Lower lobe of right lung (tissue), 2 donors: ENCODE results near the gene XRCC2. TPM values are rescaled to one million over a fixed set of nuclear protein-coding genes. Genes with fewer than 3 reads are reported as not detected.

ENCODE experiments used
- ATAC-seq, 2 donors: fragments of 200-7000 bp; cut with Tn5 transposase; one replicate each; pipeline ENCODE4 v1.9.1; 2020 to 2022; ENCODE audit warnings: mild to moderate bottlenecking in 2 of 2, moderate library complexity in 2 of 2
- DNase-seq: peaks from one replicate; pipeline ENCODE4 v3.0.0-alpha.2; 2020
- H3K27ac ChIP-seq: fragments of 200-600 bp; one replicate; pipeline ENCODE4 v1.8.0; 2022
- H3K27me3 ChIP-seq: fragments of 200-600 bp; one replicate; pipeline ENCODE4 v1.8.0; 2022; ENCODE audit warnings: low read depth
- H3K36me3 ChIP-seq: fragments of 200-600 bp; one replicate; pipeline ENCODE4 v1.8.0; 2022; ENCODE audit warnings: mild to moderate bottlenecking
- H3K4me1 ChIP-seq: fragments of 200-600 bp; one replicate; pipeline ENCODE4 v1.8.0; 2022
- H3K4me3 ChIP-seq: fragments of 200-600 bp; one replicate; pipeline ENCODE4 v1.8.0; 2022; ENCODE audit warnings: mild to moderate bottlenecking
- H3K9me3 ChIP-seq: fragments of 200-600 bp; one replicate; pipeline ENCODE4 v1.8.0; 2022
- intact Hi-C: fragments of 100-400 bp; cut with DNase I; formaldehyde crosslinking; loops from one replicate; pipeline ENCODE4 v1.11.0; 2022
- total RNA-seq: library from RNA; stranded (reverse); fragmentation: NEBNext Ultra II Directional; extraction: Animal tissue kit (Norgen Biotek cat#: 25700); gene quantifications from one replicate; pipeline ENCODE4 v1.2.1, GENCODE V29; 2021
- TF ChIP-seq, protein P1 (sequence below): fragments of 200-600 bp; IDR thresholded peaks from one replicate; pipeline ENCODE4 v1.8.0; 2022; ENCODE audit warnings: antibody characterized with exemption, mild to moderate bottlenecking
- donor health status: DM: no; HTN: yes; CAD: no; lungs with severe emphysema.

The XRCC2 gene
- total RNA-seq, 1 donor from 2014 or later, result 0.86 TPM

DNA sequence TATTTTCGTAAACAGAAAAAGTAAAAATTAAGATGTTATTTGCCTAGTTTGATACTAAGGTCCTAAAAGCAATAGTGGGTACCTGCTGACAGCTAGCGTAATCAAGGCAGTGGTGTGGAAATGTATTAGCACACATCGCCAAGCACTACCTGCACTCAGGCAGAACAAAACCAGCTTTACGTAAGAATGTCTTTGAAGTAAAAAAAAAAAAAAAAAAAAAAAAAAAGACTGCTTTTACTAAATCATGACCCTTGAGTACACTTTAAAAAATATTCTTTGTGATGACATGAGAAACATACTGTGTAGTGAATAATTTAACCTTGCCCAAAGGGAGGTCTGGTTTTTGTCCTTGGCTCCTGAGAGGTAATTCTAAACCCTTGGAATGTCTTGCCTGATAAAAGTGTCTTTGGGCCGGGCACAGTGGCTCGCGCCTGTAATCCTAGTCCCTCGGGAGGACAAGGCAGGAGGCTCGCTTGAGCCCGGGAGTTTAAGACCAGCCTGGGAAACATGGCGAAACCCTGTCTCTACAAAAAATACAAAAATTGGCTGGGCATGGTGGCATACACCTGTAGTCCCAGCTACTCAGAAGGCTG lies 12.7 kb downstream of the XRCC2 start:
- TF ChIP-seq, protein P1, sequence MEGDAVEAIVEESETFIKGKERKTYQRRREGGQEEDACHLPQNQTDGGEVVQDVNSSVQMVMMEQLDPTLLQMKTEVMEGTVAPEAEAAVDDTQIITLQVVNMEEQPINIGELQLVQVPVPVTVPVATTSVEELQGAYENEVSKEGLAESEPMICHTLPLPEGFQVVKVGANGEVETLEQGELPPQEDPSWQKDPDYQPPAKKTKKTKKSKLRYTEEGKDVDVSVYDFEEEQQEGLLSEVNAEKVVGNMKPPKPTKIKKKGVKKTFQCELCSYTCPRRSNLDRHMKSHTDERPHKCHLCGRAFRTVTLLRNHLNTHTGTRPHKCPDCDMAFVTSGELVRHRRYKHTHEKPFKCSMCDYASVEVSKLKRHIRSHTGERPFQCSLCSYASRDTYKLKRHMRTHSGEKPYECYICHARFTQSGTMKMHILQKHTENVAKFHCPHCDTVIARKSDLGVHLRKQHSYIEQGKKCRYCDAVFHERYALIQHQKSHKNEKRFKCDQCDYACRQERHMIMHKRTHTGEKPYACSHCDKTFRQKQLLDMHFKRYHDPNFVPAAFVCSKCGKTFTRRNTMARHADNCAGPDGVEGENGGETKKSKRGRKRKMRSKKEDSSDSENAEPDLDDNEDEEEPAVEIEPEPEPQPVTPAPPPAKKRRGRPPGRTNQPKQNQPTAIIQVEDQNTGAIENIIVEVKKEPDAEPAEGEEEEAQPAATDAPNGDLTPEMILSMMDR, result no peak
- Histone ChIP-seq H3K4me1 (peaks cover 7% of the 10 kb centered on the region), H3K4me3 (no peak overlapping the region), H3K9me3 (no peaks in the 10 kb centered on the region), H3K27me3 (no peaks in the 10 kb centered on the region), H3K27ac (no peak overlapping the region), H3K36me3 (no peaks in the 10 kb centered on the region)
- ATAC-seq (no peak), DNase-seq (no peak)
- intact Hi-C loops, result no loop called here

DNA sequence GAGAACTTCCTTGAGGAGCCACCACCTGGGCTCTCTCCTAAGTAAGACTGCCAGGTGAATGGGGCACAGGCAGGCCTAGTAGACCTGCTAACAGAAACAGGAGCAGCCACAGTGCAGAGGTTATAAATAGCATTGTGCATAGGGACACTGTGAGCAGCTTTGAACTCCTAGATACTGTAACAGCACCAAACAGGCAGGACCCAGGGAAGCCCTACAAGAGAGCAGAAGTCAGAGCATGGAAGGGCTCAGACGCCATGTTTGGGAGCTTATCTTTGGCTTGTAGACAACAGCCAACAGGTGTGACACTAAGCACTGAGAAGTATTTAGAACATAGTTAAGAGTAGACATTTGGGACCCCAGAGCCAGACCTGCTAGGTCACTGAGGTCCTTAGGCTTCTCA lies 14.5 kb downstream of the XRCC2 start:
- H3K36me3 ChIP-seq, result no peaks in the 10 kb centered on the region
- no peak for ATAC-seq
- intact Hi-C loops, result no loop called here
- TF ChIP-seq, protein P1, result no peak
- H3K4me3 ChIP-seq, result no peak overlapping the region
- H3K27ac ChIP-seq, result no peak overlapping the region
- H3K4me1 ChIP-seq, result peaks cover 7% of the 10 kb centered on the region
- H3K9me3 ChIP-seq, result no peaks in the 10 kb centered on the region
- DNase-seq, result no peak
- H3K27me3 ChIP-seq, result no peaks in the 10 kb centered on the region

DNA sequence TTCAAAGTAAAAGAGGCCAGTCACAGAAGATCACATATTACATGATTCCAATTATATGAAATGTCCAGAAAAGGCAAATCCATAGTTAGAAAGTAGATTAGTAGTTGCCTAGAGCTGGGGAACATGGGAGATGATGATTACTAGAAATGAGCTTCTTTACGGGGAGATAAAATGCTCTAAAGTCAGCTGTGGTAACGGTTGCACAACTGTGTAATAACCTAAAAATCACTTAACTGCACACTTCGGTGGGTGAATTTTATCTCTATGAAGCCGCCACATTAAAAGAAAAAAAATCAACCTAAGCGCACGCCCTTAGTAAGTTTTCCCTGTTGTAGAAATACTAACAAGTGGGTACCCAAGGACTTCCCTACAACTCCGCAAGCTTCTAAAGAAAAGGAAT lies 15.9 kb downstream of the XRCC2 start:
- H3K36me3 ChIP-seq, result no peaks in the 10 kb centered on the region
- H3K9me3 ChIP-seq, result no peaks in the 10 kb centered on the region
- DNase-seq (no peak), ATAC-seq (no peak)
- no peak overlapping the region for H3K4me3 ChIP-seq
- no peaks in the 10 kb centered on the region for H3K27me3 ChIP-seq
- TF ChIP-seq, protein P1, result no peak
- no peak overlapping the region for H3K27ac ChIP-seq
- intact Hi-C loops, result no loop called here
- peaks cover 6% of the 10 kb centered on the region for H3K4me1 ChIP-seq

DNA sequence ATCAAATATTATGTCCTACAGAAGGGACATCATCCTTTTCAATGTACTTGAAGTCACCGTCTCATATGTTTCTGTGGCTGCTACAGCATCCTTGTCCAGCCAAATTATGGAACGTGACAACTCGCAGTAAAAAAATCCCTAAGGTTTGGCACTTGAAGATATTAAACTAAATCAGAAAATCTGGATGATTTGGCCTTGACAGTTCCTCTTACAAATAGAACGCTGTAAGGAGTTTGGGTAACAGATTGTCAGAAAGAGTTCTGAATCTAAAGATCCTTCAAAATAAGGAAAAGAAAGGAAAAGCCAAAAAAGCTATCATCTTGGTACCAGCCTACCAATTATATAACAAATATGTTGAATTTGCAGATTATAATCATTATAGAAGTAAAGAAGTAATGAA lies 21.0 kb downstream of the XRCC2 start:
- no peaks in the 10 kb centered on the region for H3K4me1 ChIP-seq
- intact Hi-C loops, result no loop called here
- H3K27me3 ChIP-seq, result no peaks in the 10 kb centered on the region
- DNase-seq (no peak), ATAC-seq (no peak)
- H3K4me3 ChIP-seq, result no peak overlapping the region
- H3K9me3 ChIP-seq, result no peaks in the 10 kb centered on the region
- no peak overlapping the region for H3K27ac ChIP-seq
- TF ChIP-seq, protein P1, result no peak
- H3K36me3 ChIP-seq, result no peaks in the 10 kb centered on the region

DNA sequence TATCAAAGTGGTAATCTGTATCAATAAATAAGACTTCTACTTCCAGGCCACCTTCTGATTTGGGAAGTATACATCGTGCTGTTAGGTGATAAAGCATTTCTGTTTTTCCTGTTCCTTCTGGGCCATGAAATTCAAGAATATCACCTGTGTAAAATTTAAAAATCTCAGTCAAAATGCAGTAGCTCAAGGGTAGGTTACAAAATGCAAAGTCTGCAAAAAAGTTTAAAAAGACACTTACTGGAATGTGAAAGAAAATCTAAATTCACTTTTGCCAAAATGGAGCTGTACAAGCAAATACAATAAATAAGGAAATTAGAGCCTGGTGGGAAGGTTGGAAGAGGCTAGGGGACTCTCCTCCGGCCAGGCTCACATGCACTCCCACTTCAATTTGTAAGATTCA lies 26.7 kb downstream of the XRCC2 start:
- intact Hi-C loops, result no loop called here
- DNase-seq, result no peak
- Histone ChIP-seq H3K4me3 (no peak overlapping the region), H3K4me1 (no peaks in the 10 kb centered on the region), H3K36me3 (no peaks in the 10 kb centered on the region), H3K27me3 (no peaks in the 10 kb centered on the region), H3K27ac (no peak overlapping the region), H3K9me3 (peaks cover 4% of the 10 kb centered on the region)
- TF ChIP-seq, protein P1, result no peak
- no peak for ATAC-seq
